Cardiac muscle cell (in vitro differentiated cells and primary cell): ENCODE data around the gene BTNL9. TPM values are rescaled to one million over a fixed set of nuclear protein-coding genes. Genes with fewer than 3 reads are reported as not detected.
A peak's percentile ranks its signal among the peaks of the same experiment; 100 is the strongest.
"Not testable (repeated sequence)": the region's sequence is repeated elsewhere in the genome, so short reads cannot be mapped to it uniquely, and the experiment has no call there.

Experiments
- DNase-seq, 2 donors: peaks; one replicate each; pipeline versions ENCODE4 v3.0.0 to v3.0.0-alpha.2; 2010 to 2017; ENCODE audit warnings: low read depth in 1 of 2, low spot score in 1 of 2
- H3K27ac ChIP-seq: fragments of 200-600 bp; sonication (generic); 2 replicates; pipeline ENCODE4 v1.5.1; 2016
- H3K27me3 ChIP-seq: fragments of 200-600 bp; sonication (generic); 2 replicates; pipeline ENCODE4 v1.6.0; 2016; ENCODE audit warnings: control low read depth
- H3K36me3 ChIP-seq: fragments of 200-600 bp; sonication (generic); 2 replicates; pipeline ENCODE4 v1.5.1; 2016; ENCODE audit warnings: control low read depth
- H3K4me1 ChIP-seq: fragments of 200-600 bp; sonication (generic); 2 replicates; pipeline ENCODE4 v1.8.1; 2017; ENCODE audit warnings: low read depth, mild to moderate bottlenecking, mixed run types
- H3K4me3 ChIP-seq: fragments of 200-600 bp; sonication (generic); 2 replicates; pipeline ENCODE4 v1.5.1; 2016; ENCODE audit warnings: mild to moderate bottlenecking
- H3K9me3 ChIP-seq: fragments of 200-600 bp; sonication (generic); 2 replicates; pipeline ENCODE4 v1.5.1; 2017; ENCODE audit warnings: low read depth, mild to moderate bottlenecking, control low read depth
- CTCF ChIP-seq: IDR thresholded peaks from 2 replicates; pipeline ENCODE4 v1.5.1; 2012; ENCODE audit warnings: low read depth, mild to moderate bottlenecking, low read length
- polyA plus RNA-seq: library from polyadenylated mRNA; unstranded; fragments of >200 nt; fragmentation: Nextera tagmentation; extraction: Ambion mirVana; gene quantifications from 2 replicates; pipeline ENCODE4 v1.2.1, GENCODE V29; 2016
- total RNA-seq: library from RNA; depleted of rRNA; stranded (reverse); fragments of >200 nt; gene quantifications from 2 replicates; pipeline ENCODE4 v1.2.3, GENCODE V29; 2016

BTNL9 gene
- total and polyA plus RNA-seq, 2 experiments from 2014 or later = not detected

- Histone ChIP-seq H3K4me3 (no peak overlapping the region), H3K36me3 (no peaks in the 10 kb centered on the region), H3K27me3 (peaks cover 30% of the 10 kb centered on the region), H3K9me3 (no peaks in the 10 kb centered on the region), H3K4me1 (no peaks in the 10 kb centered on the region), H3K27ac (no peak overlapping the region)
- peak in 1 of 2 donors; percentile 0 for DNase-seq
- no peak for TF ChIP-seq CTCF
These were observed 60.2 kb downstream of the BTNL9 start for GRCh38 chr5:181100121-181100875.

- H3K27ac ChIP-seq, H3K4me3 ChIP-seq, DNase-seq, H3K36me3 ChIP-seq, H3K4me1 ChIP-seq, H3K9me3 ChIP-seq: not testable (repeated sequence)
- peaks cover 30% of the 10 kb centered on the region for H3K27me3 ChIP-seq
These were observed 61.1 kb downstream of the BTNL9 start for GRCh38 chr5:181101030-181101641.

GRCh38 chr5:181101930-181102674 is 62.0 kb downstream of the BTNL9 start:
- H3K27me3 ChIP-seq = peaks cover 30% of the 10 kb centered on the region
- H3K4me1 ChIP-seq = not testable (repeated sequence)

GRCh38 chr5:181104259-181104568 is 64.1 kb downstream of the BTNL9 start:
- H3K36me3 ChIP-seq, H3K4me1 ChIP-seq, H3K27ac ChIP-seq, DNase-seq, H3K4me3 ChIP-seq, H3K9me3 ChIP-seq: not testable (repeated sequence)
- peaks cover 24% of the 10 kb centered on the region for H3K27me3 ChIP-seq

More at GRCh38 chr5:181101930-181102674, 62.0 kb downstream of the BTNL9 start:
- H3K36me3 ChIP-seq, H3K4me3 ChIP-seq, H3K27ac ChIP-seq, DNase-seq, H3K9me3 ChIP-seq: not testable (repeated sequence)

GRCh38 chr5:181104606-181105390 is 64.7 kb downstream of the BTNL9 start:
- H3K4me3 ChIP-seq, DNase-seq: not testable (repeated sequence)
- H3K27me3 ChIP-seq = peaks cover 18% of the 10 kb centered on the region

GRCh38 chr5:181105391-181106025 is 65.4 kb downstream of the BTNL9 start:
- no peak overlapping the region for H3K4me3 ChIP-seq
- peaks cover 11% of the 10 kb centered on the region for H3K27me3 ChIP-seq
- no peaks in the 10 kb centered on the region for H3K4me1 ChIP-seq
- H3K27ac ChIP-seq = no peak overlapping the region
- no peaks in the 10 kb centered on the region for H3K36me3 ChIP-seq
- H3K9me3 ChIP-seq = no peaks in the 10 kb centered on the region
- no peak for DNase-seq
- no peak for TF ChIP-seq CTCF

More at GRCh38 chr5:181104606-181105390, 64.7 kb downstream of the BTNL9 start:
- not testable (repeated sequence) for H3K27ac ChIP-seq, H3K4me1 ChIP-seq, H3K36me3 ChIP-seq, H3K9me3 ChIP-seq

GRCh38 chr5:181107699-181108098 is 67.6 kb downstream of the BTNL9 start:
- Histone ChIP-seq H3K4me3 (no peak overlapping the region), H3K36me3 (no peaks in the 10 kb centered on the region), H3K9me3 (no peaks in the 10 kb centered on the region), H3K27me3 (peaks cover 7% of the 10 kb centered on the region), H3K27ac (no peak overlapping the region), H3K4me1 (no peaks in the 10 kb centered on the region)
- no peak for TF ChIP-seq CTCF
- DNase-seq = no peak
